GM12878 (cell line): Measurements from ENCODE around the gene SHROOM2. TPM values are rescaled to one million over a fixed set of nuclear protein-coding genes. Genes with fewer than 3 reads are reported as not detected.

Experiments
- ATAC-seq: fragments of 200-7000 bp; cut with Tn5 transposase; 3 replicates; pipeline ENCODE4 v1.9.1; 2020; ENCODE audit warnings: mild to moderate bottlenecking, moderate library complexity
- BruUV-seq: library from RNA; stranded (reverse); fragments of 400-500 nt; replicated peaks from 2 replicates; lab custom pipeline; 2021; lab: Mats Ljungman, UMichigan
- CTCF ChIA-PET: fragments of 300-600 bp; sonication (Branson Sonifier 250); formaldehyde crosslinking; extraction: SDS; loops from one replicate; lab custom pipeline; 2021; ENCODE audit warnings: inconsistent platforms; lab: Yijun Ruan, JAX
- POLR2A ChIA-PET: fragments of 350-600 bp; formaldehyde crosslinking; extraction: SDS; loops from one replicate; lab custom pipeline; 2021; ENCODE audit warnings: inconsistent platforms; lab: Charles Lee
- RAD21 ChIA-PET: fragments of 300-600 bp; sonication (Branson Sonifier 250); formaldehyde crosslinking; loops from one replicate; lab custom pipeline; 2023; ENCODE audit warnings: antibody characterized with exemption; ENCODE audit not compliant: unreplicated experiment; lab: Charles Lee
- SMC1A ChIA-PET: fragments of 300-600 bp; sonication (Branson Sonifier 250); formaldehyde crosslinking; loops from one replicate; lab custom pipeline; 2023; ENCODE audit not compliant: unreplicated experiment, uncharacterized antibody; lab: Charles Lee
- DNase-seq: peaks from one replicate; pipeline ENCODE4 v3.0.0-alpha.2; 2011; ENCODE audit warnings: low read depth, low spot score
- FAIRE-seq: peaks from 3 replicates; lab custom pipeline; 2011; peaks lifted over from hg19 to GRCh38; lab: Jason Lieb, UNC
- H2AFZ ChIP-seq: 2 replicates; pipeline ENCODE4 v1.6.0; 2011; ENCODE audit warnings: low read depth, low read length, control low read depth; ENCODE audit not compliant: control insufficient read depth
- H3K27ac ChIP-seq: 2 replicates; pipeline ENCODE4 v1.5.1; 2011; ENCODE audit warnings: control low read depth; ENCODE audit not compliant: control insufficient read depth, insufficient read depth
- H3K27me3 ChIP-seq, 2 experiments: replicated peaks in 1 of 2; 2 replicates each; pipeline versions ENCODE4 v1.6.0 to v1.6.1; 2011; ENCODE audit warnings: low read length in 1 of 2; ENCODE audit not compliant: control insufficient read depth in 2 of 2, insufficient read depth in 2 of 2
- H3K36me3 ChIP-seq, 2 experiments: 2 replicates each; pipeline ENCODE4 v1.5.1; 2011; ENCODE audit warnings: low read length in 1 of 2; ENCODE audit not compliant: control insufficient read depth in 2 of 2, insufficient read depth in 2 of 2
- H3K4me1 ChIP-seq: 2 replicates; pipeline ENCODE4 v1.6.1; 2011; ENCODE audit warnings: mild to moderate bottlenecking, low read length, moderate library complexity, mixed read lengths; ENCODE audit not compliant: control insufficient read depth, insufficient read depth
- H3K4me2 ChIP-seq: 2 replicates; pipeline ENCODE4 v1.6.0; 2011; ENCODE audit warnings: control low read depth; ENCODE audit not compliant: control insufficient read depth, insufficient read depth
- H3K4me3 ChIP-seq: fragments of 200-600 bp; sonication (generic); 2 replicates; pipeline ENCODE4 v1.5.1; 2016
- H3K79me2 ChIP-seq: 2 replicates; pipeline ENCODE4 v1.6.0; 2011; ENCODE audit warnings: low read length; ENCODE audit not compliant: control insufficient read depth, insufficient read depth
- H3K9ac ChIP-seq: 2 replicates; pipeline ENCODE4 v1.8.0; 2011; ENCODE audit warnings: low read length, control low read depth, mixed read lengths; ENCODE audit not compliant: control insufficient read depth, insufficient read depth
- H3K9me3 ChIP-seq: replicated peaks from 3 replicates; pipeline ENCODE4 v1.5.1; 2011; ENCODE audit warnings: mild to moderate bottlenecking, low read length; ENCODE audit not compliant: control insufficient read depth, insufficient read depth
- H4K20me1 ChIP-seq: 2 replicates; pipeline ENCODE4 v1.6.0; 2011; ENCODE audit not compliant: control insufficient read depth, insufficient read depth
- PRDM15 ChIP-seq: fragments of 450-650 bp; formaldehyde crosslinking; IDR thresholded peaks from 2 replicates; pipeline ENCODE4 v1.4.0; 2020; ENCODE audit warnings: mild to moderate bottlenecking, moderate library complexity
- WGBS: methylation state at CpG from one replicate; pipeline ENCODE4 v1.1.6; 2016; ENCODE audit warnings: low lambda C conversion rate; ENCODE audit not compliant: insufficient replicate concordance, insufficient coverage; ENCODE audit errors: missing lambda C conversion rate; 5-methylcytosine and 5-hydroxymethylcytosine counted together
- in situ Hi-C: fragments of 300-500 bp; cut with MboI; formaldehyde crosslinking; loops from 9 replicates; pipeline ENCODE4 v1.14.3; 2018; ENCODE audit warnings: mixed read lengths
- intact Hi-C: fragments of 100-400 bp; cut with micrococcal nuclease; formaldehyde crosslinking; loops from one replicate; pipeline ENCODE4 v1.14.2; 2022; ENCODE audit not compliant: unreplicated experiment
- polyA plus RNA-seq, 11 experiments: library from polyadenylated mRNA; depleted of rRNA in 4 of 11; unstranded in 6 of 11; stranded (reverse) in 5 of 11; fragments of >200 nt; fragmentation: Nextera tagmentation in 4 of 11; fragmentation: Illumina TruSeq in 1 of 11; extraction: Ambion mirVana in 4 of 11; extraction: Trizol in 1 of 11; gene quantifications; 1 replicate in 1 of 11; 2 replicates in 10 of 11; pipeline versions ENCODE4 v1.2.1 to v1.2.3, GENCODE V29; 2011 to 2016; ENCODE audit warnings: inconsistent platforms in 2 of 11, missing spikeins in 2 of 11, low read depth in 1 of 11
- total RNA-seq, 4 experiments: library from RNA; depleted of rRNA in 3 of 4; stranded (reverse); fragments of >200 nt in 3 of 4; fragmentation: Illumina TruSeq in 1 of 4; extraction: Trizol in 1 of 4; gene quantifications; 2 replicates each; pipeline versions ENCODE4 v1.2.1 to v1.2.3, GENCODE V29; 2013 to 2021

SHROOM2 gene
- total and polyA plus RNA-seq, 10 of the 15 experiments (the other 5 are each of a cell fraction or from before 2014, with no cell fraction given): under 0.01 to 0.15 (median 0.09) TPM; not detected in 2

GRCh38 chrX:9948406-9948805 is 162.2 kb downstream of the SHROOM2 start:
- intact Hi-C loops: loop anchor here (10.0 kb wide), 1 partner anchor 204 kb away; no protein-coding TSS in a partner anchor
- WGBS: 45% methylated on average over 9 of the region's 9 CpGs

More at GRCh38 chrX:9948406-9948805, 162.2 kb downstream of the SHROOM2 start:
- CTCF ChIA-PET: no interaction called here
- no peak for TF ChIP-seq PRDM15 (CRISPR knock-in tag)
- TF ChIP-seq, all 136 proteins: peak for 0
- SMC1A ChIA-PET: no interaction called here
- no peak for ATAC-seq
- Histone ChIP-seq H3K36me3 (no peaks in the 10 kb centered on the region), H3K27me3 (no peaks in the 10 kb centered on the region; a peak in 1 of 4 replicates), H2AFZ (no peak overlapping the region), H3K4me1 (no peaks in the 10 kb centered on the region), H3K27ac (no peak overlapping the region), H3K9ac (no peak overlapping the region), H3K79me2 (no peaks in the 10 kb centered on the region), H3K4me2 (no peak overlapping the region), H4K20me1 (no peaks in the 10 kb centered on the region), H3K4me3 (no peak overlapping the region), H3K9me3 (no peaks in the 10 kb centered on the region; the same call in 1 of the 3 replicates)
- FAIRE-seq: no peak
- no peak for DNase-seq
- POLR2A ChIA-PET: no interaction called here
- RAD21 ChIA-PET: no interaction called here
- in situ Hi-C loops: no loop called here
- BruUV-seq: no TSS peak
